GM19025 (cell line): ENCODE results near the gene CPB2.

Experiments
- ATAC-seq: cut with Tn5 transposase; IDR thresholded peaks from one replicate; pipeline ENCODE4 v1.9.1; 2021; ENCODE audit warnings: mild to moderate bottlenecking, low read depth, moderate library complexity; ENCODE audit not compliant: unreplicated experiment

Gene CPB2

GRCh38 chr13:46006688-46007452 lies 98.0 kb downstream of the CPB2 start:
- ATAC-seq = no peak

GRCh38 chr13:46004491-46004890 lies 100.3 kb downstream of the CPB2 start:
- ATAC-seq = no peak
